GM12878 (cell line): ENCODE measurements around the gene EEFSEC. TPM values are rescaled to one million over a fixed set of nuclear protein-coding genes. Genes with fewer than 3 reads are reported as not detected.

ENCODE experiments used
- ATAC-seq: fragments of 200-7000 bp; cut with Tn5 transposase; 3 replicates; pipeline ENCODE4 v1.9.1; 2020; ENCODE audit warnings: mild to moderate bottlenecking, moderate library complexity
- BruUV-seq: library from RNA; stranded (reverse); fragments of 400-500 nt; replicated peaks from 2 replicates; lab custom pipeline; 2021; lab: Mats Ljungman, UMichigan
- CTCF ChIA-PET: fragments of 300-600 bp; sonication (Branson Sonifier 250); formaldehyde crosslinking; extraction: SDS; loops from one replicate; lab custom pipeline; 2021; ENCODE audit warnings: inconsistent platforms; lab: Yijun Ruan, JAX
- POLR2A ChIA-PET: fragments of 350-600 bp; formaldehyde crosslinking; extraction: SDS; loops from one replicate; lab custom pipeline; 2021; ENCODE audit warnings: inconsistent platforms; lab: Charles Lee
- RAD21 ChIA-PET: fragments of 300-600 bp; sonication (Branson Sonifier 250); formaldehyde crosslinking; loops from one replicate; lab custom pipeline; 2023; ENCODE audit warnings: antibody characterized with exemption; ENCODE audit not compliant: unreplicated experiment; lab: Charles Lee
- SMC1A ChIA-PET: fragments of 300-600 bp; sonication (Branson Sonifier 250); formaldehyde crosslinking; loops from one replicate; lab custom pipeline; 2023; ENCODE audit not compliant: unreplicated experiment, uncharacterized antibody; lab: Charles Lee
- DNase-seq: peaks from one replicate; pipeline ENCODE4 v3.0.0-alpha.2; 2011; ENCODE audit warnings: low read depth, low spot score
- FAIRE-seq: peaks from 3 replicates; lab custom pipeline; 2011; peaks lifted over from hg19 to GRCh38; lab: Jason Lieb, UNC
- H2AFZ ChIP-seq: 2 replicates; pipeline ENCODE4 v1.6.0; 2011; ENCODE audit warnings: low read depth, low read length, control low read depth; ENCODE audit not compliant: control insufficient read depth
- H3K27ac ChIP-seq: 2 replicates; pipeline ENCODE4 v1.5.1; 2011; ENCODE audit warnings: control low read depth; ENCODE audit not compliant: control insufficient read depth, insufficient read depth
- H3K27me3 ChIP-seq, 2 experiments: replicated peaks in 1 of 2; 2 replicates each; pipeline versions ENCODE4 v1.6.0 to v1.6.1; 2011; ENCODE audit warnings: low read length in 1 of 2; ENCODE audit not compliant: control insufficient read depth in 2 of 2, insufficient read depth in 2 of 2
- H3K36me3 ChIP-seq, 2 experiments: 2 replicates each; pipeline ENCODE4 v1.5.1; 2011; ENCODE audit warnings: low read length in 1 of 2; ENCODE audit not compliant: control insufficient read depth in 2 of 2, insufficient read depth in 2 of 2
- H3K4me1 ChIP-seq: 2 replicates; pipeline ENCODE4 v1.6.1; 2011; ENCODE audit warnings: mild to moderate bottlenecking, low read length, moderate library complexity, mixed read lengths; ENCODE audit not compliant: control insufficient read depth, insufficient read depth
- H3K4me2 ChIP-seq: 2 replicates; pipeline ENCODE4 v1.6.0; 2011; ENCODE audit warnings: control low read depth; ENCODE audit not compliant: control insufficient read depth, insufficient read depth
- H3K4me3 ChIP-seq: fragments of 200-600 bp; sonication (generic); 2 replicates; pipeline ENCODE4 v1.5.1; 2016
- H3K79me2 ChIP-seq: 2 replicates; pipeline ENCODE4 v1.6.0; 2011; ENCODE audit warnings: low read length; ENCODE audit not compliant: control insufficient read depth, insufficient read depth
- H3K9ac ChIP-seq: 2 replicates; pipeline ENCODE4 v1.8.0; 2011; ENCODE audit warnings: low read length, control low read depth, mixed read lengths; ENCODE audit not compliant: control insufficient read depth, insufficient read depth
- H3K9me3 ChIP-seq: replicated peaks from 3 replicates; pipeline ENCODE4 v1.5.1; 2011; ENCODE audit warnings: mild to moderate bottlenecking, low read length; ENCODE audit not compliant: control insufficient read depth, insufficient read depth
- H4K20me1 ChIP-seq: 2 replicates; pipeline ENCODE4 v1.6.0; 2011; ENCODE audit not compliant: control insufficient read depth, insufficient read depth
- BHLHE40 ChIP-seq, 2 experiments: fragments of 450-650 bp in 1 of 2; IDR thresholded peaks; 2 replicates each; pipeline ENCODE4 v1.6.1; 2011 to 2017; ENCODE audit warnings: low read depth in 2 of 2, borderline replicate concordance in 1 of 2, improper control_type of control experiment in 1 of 2, low read length in 1 of 2, mild to moderate bottlenecking in 1 of 2
- CBX3 ChIP-seq: fragments of 200-600 bp; sonication (generic); IDR thresholded peaks from 2 replicates; pipeline ENCODE4 v1.6.1; 2016; ENCODE audit warnings: low read depth, borderline replicate concordance
- KDM1A ChIP-seq: fragments of 200-600 bp; sonication (generic); IDR thresholded peaks from 2 replicates; pipeline ENCODE4 v1.6.1; 2016; ENCODE audit warnings: borderline replicate concordance
- NKRF ChIP-seq: fragments of 450-650 bp; conservative IDR thresholded peaks from 2 replicates; pipeline ENCODE4 v1.6.1; 2017; ENCODE audit warnings: mild to moderate bottlenecking, moderate library complexity
- SKIL ChIP-seq: fragments of 450-650 bp; IDR thresholded peaks from 2 replicates; pipeline ENCODE4 v1.6.1; 2017; ENCODE audit warnings: mild to moderate bottlenecking, low read depth, inconsistent platforms; ENCODE audit not compliant: poor library complexity, severe bottlenecking
- SMAD1 ChIP-seq: fragments of 450-650 bp; IDR thresholded peaks from 2 replicates; pipeline ENCODE4 v1.6.1; 2018; ENCODE audit warnings: mild to moderate bottlenecking, low read depth; ENCODE audit not compliant: partially characterized antibody
- SP1 ChIP-seq: IDR thresholded peaks from one replicate; pipeline ENCODE4 v1.6.1; 2011; ENCODE audit warnings: low read depth, low read length
- SREBF2 ChIP-seq: IDR thresholded peaks from 2 replicates; pipeline ENCODE4 v1.6.1; 2012; ENCODE audit warnings: mild to moderate bottlenecking, low read length
- STAT3 ChIP-seq: IDR thresholded peaks from 2 replicates; pipeline ENCODE4 v1.6.1; 2011; ENCODE audit warnings: low read depth, low read length, improper control_type of control experiment
- TARDBP ChIP-seq: IDR thresholded peaks from 2 replicates; pipeline ENCODE4 v1.6.1; 2016; ENCODE audit warnings: borderline replicate concordance
- ZBTB11 ChIP-seq: fragments of 450-650 bp; formaldehyde crosslinking; IDR thresholded peaks from 2 replicates; pipeline ENCODE4 v1.5.0; 2022; ENCODE audit warnings: mild to moderate bottlenecking, missing genetic modification characterization
- ZNF24 ChIP-seq: fragments of 450-650 bp; IDR thresholded peaks from 2 replicates; pipeline ENCODE4 v1.6.1; 2017; ENCODE audit warnings: antibody characterized with exemption, mild to moderate bottlenecking
- ZNF592 ChIP-seq: fragments of 450-650 bp; IDR thresholded peaks from 2 replicates; pipeline ENCODE4 v1.6.1; 2017; ENCODE audit warnings: mild to moderate bottlenecking, moderate library complexity
- ZSCAN29 ChIP-seq: fragments of 450-650 bp; IDR thresholded peaks from 2 replicates; pipeline ENCODE4 v1.6.1; 2017; ENCODE audit warnings: mild to moderate bottlenecking, moderate library complexity
- WGBS: methylation state at CpG from one replicate; pipeline ENCODE4 v1.1.6; 2016; ENCODE audit warnings: low lambda C conversion rate; ENCODE audit not compliant: insufficient replicate concordance, insufficient coverage; ENCODE audit errors: missing lambda C conversion rate; 5-methylcytosine and 5-hydroxymethylcytosine counted together
- in situ Hi-C: fragments of 300-500 bp; cut with MboI; formaldehyde crosslinking; loops from 9 replicates; pipeline ENCODE4 v1.14.3; 2018; ENCODE audit warnings: mixed read lengths
- intact Hi-C: fragments of 100-400 bp; cut with micrococcal nuclease; formaldehyde crosslinking; loops from one replicate; pipeline ENCODE4 v1.14.2; 2022; ENCODE audit not compliant: unreplicated experiment
- polyA plus RNA-seq, 11 experiments: library from polyadenylated mRNA; depleted of rRNA in 4 of 11; unstranded in 6 of 11; stranded (reverse) in 5 of 11; fragments of >200 nt; fragmentation: Nextera tagmentation in 4 of 11; fragmentation: Illumina TruSeq in 1 of 11; extraction: Ambion mirVana in 4 of 11; extraction: Trizol in 1 of 11; gene quantifications; 1 replicate in 1 of 11; 2 replicates in 10 of 11; pipeline versions ENCODE4 v1.2.1 to v1.2.3, GENCODE V29; 2011 to 2016; ENCODE audit warnings: inconsistent platforms in 2 of 11, missing spikeins in 2 of 11, low read depth in 1 of 11
- total RNA-seq, 4 experiments: library from RNA; depleted of rRNA in 3 of 4; stranded (reverse); fragments of >200 nt in 3 of 4; fragmentation: Illumina TruSeq in 1 of 4; extraction: Trizol in 1 of 4; gene quantifications; 2 replicates each; pipeline versions ENCODE4 v1.2.1 to v1.2.3, GENCODE V29; 2013 to 2021

EEFSEC gene
- total and polyA plus RNA-seq, 10 of the 15 experiments (the other 5 are each of a cell fraction or from before 2014, with no cell fraction given) = 0.29 to 29.1 (median 16.1) TPM

- DNase-seq = no peak
- 96% methylated on average over 4 of the region's 4 CpGs for WGBS
- ChIA-PET RAD21 (no interaction called here), CTCF (no interaction called here), POLR2A (no interaction called here), SMC1A (no interaction called here)
- no peaks in the 10 kb centered on the region for H3K36me3 ChIP-seq
- H2AFZ ChIP-seq = no peak overlapping the region
- no peak for ATAC-seq
- H3K27ac ChIP-seq = no peak overlapping the region
- FAIRE-seq = no peak
- H3K4me3 ChIP-seq = no peak overlapping the region
- H3K4me2 ChIP-seq = no peak overlapping the region
- H4K20me1 ChIP-seq = no peaks in the 10 kb centered on the region
- H3K9ac ChIP-seq = no peak overlapping the region
- peaks cover 15% of the 10 kb centered on the region for H3K4me1 ChIP-seq
- TF ChIP-seq SKIL (no peak), KDM1A (no peak), NKRF (no peak), SMAD1 (no peak), SP1 (no peak), ZBTB11 (CRISPR knock-in tag) (no peak), CBX3 (no peak), SREBF2 (no peak), BHLHE40 (IDR thresholded peaks at IDR 0.05; ENCODE audit: borderline replicate concordance in 1 of 2, low read depth in 2 of 2, low read length in 1 of 2) (no peak), ZSCAN29 (no peak), TARDBP (no peak), STAT3 (no peak), ZNF592 (no peak), ZNF24 (no peak)
- BruUV-seq = no TSS peak
- intact Hi-C loops (no loop called here), in situ Hi-C loops (no loop called here)
- no peaks in the 10 kb centered on the region for H3K9me3 ChIP-seq
- no peaks in the 10 kb centered on the region for H3K79me2 ChIP-seq
- no peaks in the 10 kb centered on the region for H3K27me3 ChIP-seq
Measured at GRCh38 chr3:128367761-128368160, 214.5 kb downstream of the EEFSEC start.
